Measurements from ENCODE around the gene TAF4B. TPM values are rescaled to one million over a fixed set of nuclear protein-coding genes. Genes with fewer than 3 reads are reported as not detected.
"Not testable (repeated sequence)": the region's sequence is repeated elsewhere in the genome, so short reads cannot be mapped to it uniquely, and the experiment has no call there.

Gene TAF4B
- total RNA-seq, 2 experiments from 2014 or later, result 50.1 to 52.3 TPM

- no peak for DNase-seq (ENCODE audit: low spot score)
- no peak for TF ChIP-seq CTCF (conservative IDR thresholded peaks at IDR 0.05; ENCODE audit: low read length)
- BruUV-seq (replicated peaks), result no TSS peak
- H3K27ac ChIP-seq (ENCODE audit: low read depth, low read length, poor library complexity, severe bottlenecking), result no peak overlapping the region
- peaks cover 29% of the 10 kb centered on the region for H3K4me1 ChIP-seq (ENCODE audit: insufficient read depth, low read length, poor library complexity, severe bottlenecking)
- H2AFZ ChIP-seq (ENCODE audit: low read length), result no peak overlapping the region
- ChIA-PET CTCF (ENCODE audit: unreplicated experiment) (no interaction called here), POLR2A (no interaction called here)
- H4K20me1 ChIP-seq (ENCODE audit: insufficient read depth, low read length), result peaks cover 18% of the 10 kb centered on the region; the same call in 1 of the 2 replicates
- peaks cover 54% of the 10 kb centered on the region for H3K36me3 ChIP-seq (ENCODE audit: insufficient read depth, low read length)
- H3K9me2 ChIP-seq (ENCODE audit: insufficient read depth, low read length), result no peaks in the 10 kb centered on the region
- intact Hi-C loops (cut with micrococcal nuclease; ENCODE audit: unreplicated experiment), result no loop called here
- 0 out of 2 replicates have a peak overlapping the region, but pooled peaks have one; percentile 17 for H3K4me2 ChIP-seq (ENCODE audit: low read length)
- H3K79me2 ChIP-seq (ENCODE audit: insufficient read depth, low read depth, low read length), result peaks cover 99% of the 10 kb centered on the region
- peaks cover 5% of the 10 kb centered on the region; the same call in 1 of the 2 replicates for H3K9me3 ChIP-seq (ENCODE audit: low read length)
- no peak overlapping the region for H3K4me3 ChIP-seq (ENCODE audit: low read depth, low read length, poor library complexity, severe bottlenecking)
Measured at GRCh38 chr18:26233208-26233607, 7.0 kb downstream of the TAF4B start.

- peaks cover 24% of the 10 kb centered on the region for H3K36me3 ChIP-seq (ENCODE audit: insufficient read depth, low read length)
- H3K4me2 ChIP-seq (ENCODE audit: low read length); intact Hi-C loops (cut with micrococcal nuclease; ENCODE audit: unreplicated experiment); H3K4me3 ChIP-seq (ENCODE audit: low read depth, low read length, poor library complexity, severe bottlenecking); BruUV-seq (replicated peaks); H2AFZ ChIP-seq (ENCODE audit: low read length); H4K20me1 ChIP-seq (ENCODE audit: insufficient read depth, low read length); POLR2A ChIA-PET; DNase-seq (ENCODE audit: low spot score); CTCF ChIA-PET (ENCODE audit: unreplicated experiment); H3K27ac ChIP-seq (ENCODE audit: low read depth, low read length, poor library complexity, severe bottlenecking); H3K9me2 ChIP-seq (ENCODE audit: insufficient read depth, low read length); H3K9me3 ChIP-seq (ENCODE audit: low read length): not testable (repeated sequence)
- peaks cover 74% of the 10 kb centered on the region for H3K79me2 ChIP-seq (ENCODE audit: insufficient read depth, low read depth, low read length)
- H3K4me1 ChIP-seq (ENCODE audit: insufficient read depth, low read length, poor library complexity, severe bottlenecking), result peaks cover 13% of the 10 kb centered on the region
Measured at GRCh38 chr18:26237363-26237762, 11.1 kb downstream of the TAF4B start.

GRCh38 chr18:26238718-26239117, 12.5 kb downstream of the TAF4B start:
- POLR2A ChIA-PET; CTCF ChIA-PET (ENCODE audit: unreplicated experiment); H3K4me2 ChIP-seq (ENCODE audit: low read length); H3K9me2 ChIP-seq (ENCODE audit: insufficient read depth, low read length); H3K9me3 ChIP-seq (ENCODE audit: low read length); intact Hi-C loops (cut with micrococcal nuclease; ENCODE audit: unreplicated experiment); H3K4me1 ChIP-seq (ENCODE audit: insufficient read depth, low read length, poor library complexity, severe bottlenecking); BruUV-seq (replicated peaks); H3K4me3 ChIP-seq (ENCODE audit: low read depth, low read length, poor library complexity, severe bottlenecking); H4K20me1 ChIP-seq (ENCODE audit: insufficient read depth, low read length); H3K27ac ChIP-seq (ENCODE audit: low read depth, low read length, poor library complexity, severe bottlenecking); H2AFZ ChIP-seq (ENCODE audit: low read length); DNase-seq (ENCODE audit: low spot score): not testable (repeated sequence)
- H3K36me3 ChIP-seq (ENCODE audit: insufficient read depth, low read length), result peaks cover 20% of the 10 kb centered on the region
- peaks cover 67% of the 10 kb centered on the region for H3K79me2 ChIP-seq (ENCODE audit: insufficient read depth, low read depth, low read length)

- H2AFZ ChIP-seq (ENCODE audit: low read length); intact Hi-C loops (cut with micrococcal nuclease; ENCODE audit: unreplicated experiment); DNase-seq (ENCODE audit: low spot score); H3K4me3 ChIP-seq (ENCODE audit: low read depth, low read length, poor library complexity, severe bottlenecking); BruUV-seq (replicated peaks); H3K27ac ChIP-seq (ENCODE audit: low read depth, low read length, poor library complexity, severe bottlenecking); H4K20me1 ChIP-seq (ENCODE audit: insufficient read depth, low read length); H3K4me1 ChIP-seq (ENCODE audit: insufficient read depth, low read length, poor library complexity, severe bottlenecking); H3K4me2 ChIP-seq (ENCODE audit: low read length); CTCF ChIA-PET (ENCODE audit: unreplicated experiment); H3K9me2 ChIP-seq (ENCODE audit: insufficient read depth, low read length): not testable (repeated sequence)
- POLR2A ChIA-PET, result interaction anchor here (1.2 kb wide), 1 partner anchor 24 kb away, joined by 3 read pairs; no protein-coding TSS in a partner anchor
- peaks cover 42% of the 10 kb centered on the region for H3K36me3 ChIP-seq (ENCODE audit: insufficient read depth, low read length)
- H3K79me2 ChIP-seq (ENCODE audit: insufficient read depth, low read depth, low read length), result peaks cover 68% of the 10 kb centered on the region
- H3K9me3 ChIP-seq (ENCODE audit: low read length), result peaks cover 26% of the 10 kb centered on the region
Measured at GRCh38 chr18:26242392-26242791, 16.1 kb downstream of the TAF4B start.

- intact Hi-C loops (cut with micrococcal nuclease; ENCODE audit: unreplicated experiment), result not testable (repeated sequence)
Measured at GRCh38 chr18:26245434-26245833, 19.2 kb downstream of the TAF4B start.

More at GRCh38 chr18:26245434-26245833, 19.2 kb downstream of the TAF4B start:
- CTCF ChIA-PET (ENCODE audit: unreplicated experiment); H3K4me1 ChIP-seq (ENCODE audit: insufficient read depth, low read length, poor library complexity, severe bottlenecking); H3K4me3 ChIP-seq (ENCODE audit: low read depth, low read length, poor library complexity, severe bottlenecking); H4K20me1 ChIP-seq (ENCODE audit: insufficient read depth, low read length); DNase-seq (ENCODE audit: low spot score); H3K27ac ChIP-seq (ENCODE audit: low read depth, low read length, poor library complexity, severe bottlenecking); H3K4me2 ChIP-seq (ENCODE audit: low read length); POLR2A ChIA-PET; H2AFZ ChIP-seq (ENCODE audit: low read length); BruUV-seq (replicated peaks); H3K9me2 ChIP-seq (ENCODE audit: insufficient read depth, low read length): not testable (repeated sequence)
- peaks cover 68% of the 10 kb centered on the region for H3K79me2 ChIP-seq (ENCODE audit: insufficient read depth, low read depth, low read length)
- H3K9me3 ChIP-seq (ENCODE audit: low read length), result peaks cover 26% of the 10 kb centered on the region
- H3K36me3 ChIP-seq (ENCODE audit: insufficient read depth, low read length), result peaks cover 41% of the 10 kb centered on the region

Measured in OCI-LY7 (cell line).